ENCODE results near the gene EIF2B4. TPM values are rescaled to one million over a fixed set of nuclear protein-coding genes. Genes with fewer than 3 reads are reported as not detected.

Gene EIF2B4
- total RNA-seq, 1 experiment from 2014 or later = 50.1 TPM

DNA sequence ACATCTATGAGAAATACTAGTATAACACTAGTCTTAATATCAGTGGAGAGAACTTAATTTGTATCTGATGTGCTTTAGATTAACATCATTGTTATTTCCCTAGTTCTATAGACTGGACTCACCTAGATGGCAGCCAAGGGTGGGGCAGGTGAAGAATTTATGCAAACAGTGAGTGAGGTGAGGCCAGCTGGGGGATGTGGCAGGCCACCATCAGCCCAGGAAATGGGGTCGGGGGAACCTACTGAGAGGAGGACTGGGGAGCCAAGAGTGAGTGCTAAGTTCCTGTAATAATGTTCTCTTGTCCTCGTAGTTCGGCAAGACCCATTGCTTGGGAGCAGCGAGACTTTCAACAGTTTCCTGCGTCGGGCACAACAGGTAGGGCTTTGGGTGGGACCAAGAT, 2.8 kb upstream of the EIF2B4 start:
- CTCF ChIA-PET = interaction anchor here (0.6 kb wide), 1 partner anchor 411 kb away, joined by 3 read pairs; no protein-coding TSS in a partner anchor
- TF ChIP-seq, protein P1, sequence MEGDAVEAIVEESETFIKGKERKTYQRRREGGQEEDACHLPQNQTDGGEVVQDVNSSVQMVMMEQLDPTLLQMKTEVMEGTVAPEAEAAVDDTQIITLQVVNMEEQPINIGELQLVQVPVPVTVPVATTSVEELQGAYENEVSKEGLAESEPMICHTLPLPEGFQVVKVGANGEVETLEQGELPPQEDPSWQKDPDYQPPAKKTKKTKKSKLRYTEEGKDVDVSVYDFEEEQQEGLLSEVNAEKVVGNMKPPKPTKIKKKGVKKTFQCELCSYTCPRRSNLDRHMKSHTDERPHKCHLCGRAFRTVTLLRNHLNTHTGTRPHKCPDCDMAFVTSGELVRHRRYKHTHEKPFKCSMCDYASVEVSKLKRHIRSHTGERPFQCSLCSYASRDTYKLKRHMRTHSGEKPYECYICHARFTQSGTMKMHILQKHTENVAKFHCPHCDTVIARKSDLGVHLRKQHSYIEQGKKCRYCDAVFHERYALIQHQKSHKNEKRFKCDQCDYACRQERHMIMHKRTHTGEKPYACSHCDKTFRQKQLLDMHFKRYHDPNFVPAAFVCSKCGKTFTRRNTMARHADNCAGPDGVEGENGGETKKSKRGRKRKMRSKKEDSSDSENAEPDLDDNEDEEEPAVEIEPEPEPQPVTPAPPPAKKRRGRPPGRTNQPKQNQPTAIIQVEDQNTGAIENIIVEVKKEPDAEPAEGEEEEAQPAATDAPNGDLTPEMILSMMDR (IDR thresholded peaks at IDR 0.05; ENCODE audit: unreplicated experiment) = no peak
- Mint-ChIP-seq H3K4me3 (ENCODE audit: unreplicated experiment) (no peak overlapping the region), H3K36me3 (ENCODE audit: insufficient read depth, unreplicated experiment) (peaks cover 68% of the 10 kb centered on the region), H3K9me3 (ENCODE audit: unreplicated experiment) (no peaks in the 10 kb centered on the region), H3K4me1 (ENCODE audit: insufficient read depth, unreplicated experiment) (peaks cover 21% of the 10 kb centered on the region), H3K27ac (ENCODE audit: low read depth, unreplicated experiment) (no peak overlapping the region), H3K27me3 (ENCODE audit: insufficient read depth, unreplicated experiment) (no peaks in the 10 kb centered on the region)
- DNase-seq (ENCODE audit: unreplicated experiment) = no peak
- POLR2A ChIA-PET = interaction anchor here (0.6 to 7.8 kb wide), 8 partner anchors 7 to 267 kb away, joined by 3 to 148 read pairs (median 14); partner anchors contain the start of genes GTF3C2, MPV17, NRBP1 and PPM1G
- intact Hi-C loops (cut with micrococcal nuclease) = no loop called here
- BruUV-seq (replicated peaks) = no TSS peak

DNA sequence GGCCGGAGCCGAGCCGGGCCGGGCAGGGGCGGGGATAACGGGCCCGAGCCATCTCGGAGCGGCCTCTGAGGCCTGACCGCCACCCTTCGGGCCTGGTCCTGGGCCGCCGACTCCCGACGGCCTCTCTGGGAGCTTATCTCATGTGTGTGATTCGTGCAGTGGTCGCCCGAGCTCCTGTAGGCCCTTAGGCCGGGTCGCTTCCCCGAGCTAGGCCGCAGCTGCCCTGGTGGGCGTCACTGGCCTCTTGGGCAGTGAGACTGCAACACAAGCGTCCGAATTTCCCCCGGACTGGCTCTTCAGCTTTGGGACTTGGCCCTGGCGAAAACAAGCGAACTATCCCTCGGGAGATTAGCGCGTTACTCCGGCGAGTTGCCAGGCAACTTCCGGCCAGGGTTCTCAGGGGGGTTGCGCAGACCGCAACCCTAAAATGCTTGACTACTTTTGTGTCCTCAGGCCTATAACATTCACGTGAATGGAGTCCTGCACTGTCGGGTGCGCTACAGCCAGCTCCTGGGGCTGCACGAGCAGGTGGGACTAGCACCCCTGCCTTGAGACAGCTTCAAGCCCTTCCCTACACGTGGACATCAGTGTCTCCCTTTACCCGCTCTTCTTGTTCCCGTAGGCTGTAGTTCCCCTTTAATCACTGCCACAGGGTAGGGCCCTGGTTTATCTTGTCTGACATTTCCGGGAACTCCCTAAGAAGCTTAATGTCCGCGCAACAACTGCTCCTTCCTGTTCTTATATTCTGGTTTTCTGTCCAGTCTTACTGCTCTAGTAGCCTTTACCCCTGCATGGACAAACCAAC, 880 bp upstream of the EIF2B4 start:
- CTCF ChIA-PET = interaction anchor here (0.5 to 5.7 kb wide), 5 partner anchors 8 to 60 kb away, joined by 3 to 47 read pairs (median 4); partner anchors contain the start of genes GTF3C2, MPV17 and ZNF513
- Mint-ChIP-seq H3K36me3 (ENCODE audit: insufficient read depth, unreplicated experiment) (peaks cover 64% of the 10 kb centered on the region), H3K27ac (ENCODE audit: low read depth, unreplicated experiment) (peak overlapping the region; percentile 81), H3K4me3 (ENCODE audit: unreplicated experiment) (peak overlapping the region; percentile 86), H3K27me3 (ENCODE audit: insufficient read depth, unreplicated experiment) (no peaks in the 10 kb centered on the region), H3K9me3 (ENCODE audit: unreplicated experiment) (no peaks in the 10 kb centered on the region), H3K4me1 (ENCODE audit: insufficient read depth, unreplicated experiment) (peaks cover 21% of the 10 kb centered on the region)
- DNase-seq (ENCODE audit: unreplicated experiment) = peak; percentile 33
- POLR2A ChIA-PET = interaction anchor here (0.6 to 7.8 kb wide), 20 partner anchors 8 to 308 kb away, joined by 3 to 148 read pairs (median 4); partner anchors contain the start of genes ATRAID, CCDC121, GPN1 and GTF3C2
- intact Hi-C loops (cut with micrococcal nuclease) = loop anchor here (1.0 kb wide), 3 partner anchors 9 to 50 kb away; partner anchors contain the start of gene ZNF513
- no TSS peak for BruUV-seq (replicated peaks)
- TF ChIP-seq, protein P1 (IDR thresholded peaks at IDR 0.05; ENCODE audit: unreplicated experiment) = no peak

DNA sequence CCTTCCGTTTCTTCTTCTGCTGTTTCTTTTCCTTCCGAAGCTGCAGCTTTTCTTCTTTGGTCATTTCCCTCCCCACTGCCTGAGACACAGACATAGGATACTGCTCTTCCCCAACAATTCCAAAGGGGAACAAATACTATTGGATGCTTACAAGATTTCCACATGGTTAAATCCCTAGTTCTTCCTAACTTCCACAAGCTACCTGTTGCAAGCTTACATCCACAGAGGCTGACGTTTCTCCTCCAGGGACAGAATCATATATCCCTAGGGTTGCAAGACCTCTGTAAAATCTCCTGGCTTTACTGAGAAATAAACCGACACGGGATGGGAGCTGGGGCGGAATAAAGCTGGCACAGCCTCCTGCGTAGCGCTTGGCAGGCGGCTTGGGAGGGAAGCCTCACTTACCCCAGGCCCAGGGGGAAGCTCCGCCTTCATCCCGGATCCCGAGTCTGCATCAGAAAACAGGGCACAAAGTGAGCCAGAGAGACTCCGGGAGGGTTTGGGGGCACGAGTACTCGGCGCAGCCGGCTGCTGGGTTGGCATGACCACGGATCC, 590 bp downstream of the EIF2B4 start:
- TF ChIP-seq, protein P1 (IDR thresholded peaks at IDR 0.05; ENCODE audit: unreplicated experiment) = no peak
- peaks cover 64% of the 10 kb centered on the region for H3K36me3 Mint-ChIP-seq (ENCODE audit: insufficient read depth, unreplicated experiment)
- H3K4me3 Mint-ChIP-seq (ENCODE audit: unreplicated experiment) = peak overlapping the region; percentile 86
- no peaks in the 10 kb centered on the region for H3K27me3 Mint-ChIP-seq (ENCODE audit: insufficient read depth, unreplicated experiment)
- H3K4me1 Mint-ChIP-seq (ENCODE audit: insufficient read depth, unreplicated experiment) = peaks cover 21% of the 10 kb centered on the region
- POLR2A ChIA-PET = interaction anchor here (0.6 to 7.8 kb wide), 21 partner anchors 9 to 1076 kb away, joined by 3 to 148 read pairs (median 5); partner anchors contain the start of genes CCDC121, GPN1, GTF3C2 and KHK
- CTCF ChIA-PET = interaction anchor here (0.6 to 5.7 kb wide), 15 partner anchors 9 to 941 kb away, joined by 3 to 47 read pairs (median 4); partner anchors contain the start of genes GTF3C2 and MPV17
- H3K27ac Mint-ChIP-seq (ENCODE audit: low read depth, unreplicated experiment) = peak overlapping the region; percentile 81
- H3K9me3 Mint-ChIP-seq (ENCODE audit: unreplicated experiment) = no peaks in the 10 kb centered on the region
- TSS peak; percentile 43 for BruUV-seq (replicated peaks)
- peak; percentile 64 for DNase-seq (ENCODE audit: unreplicated experiment)
- intact Hi-C loops (cut with micrococcal nuclease) = loop anchor here (1.0 kb wide), 3 partner anchors 11 to 48 kb away; partner anchors contain the start of gene ZNF513

DNA sequence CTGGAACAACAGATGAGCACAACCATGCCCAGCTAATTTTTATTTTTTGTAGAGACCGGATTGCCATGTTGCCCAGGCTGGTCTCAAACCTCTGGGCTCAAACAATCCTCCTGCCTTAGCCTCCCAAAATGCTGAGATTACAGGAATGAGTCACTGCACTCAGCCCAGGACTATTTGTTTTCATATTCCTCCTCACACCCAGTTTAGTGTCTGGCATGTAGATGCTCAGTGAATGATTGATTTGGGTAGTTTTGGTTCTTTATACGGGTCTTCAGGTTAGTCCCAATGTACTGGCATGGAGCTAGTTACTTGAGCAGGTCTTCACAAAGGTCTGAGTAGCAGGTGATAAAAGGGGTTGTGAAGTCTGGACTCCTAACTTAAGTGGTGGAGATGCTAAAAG, 6.2 kb downstream of the EIF2B4 start:
- BruUV-seq (replicated peaks) = no TSS peak
- Mint-ChIP-seq H3K27me3 (ENCODE audit: insufficient read depth, unreplicated experiment) (no peaks in the 10 kb centered on the region), H3K36me3 (ENCODE audit: insufficient read depth, unreplicated experiment) (peaks cover 73% of the 10 kb centered on the region), H3K4me1 (ENCODE audit: insufficient read depth, unreplicated experiment) (peaks cover 6% of the 10 kb centered on the region), H3K4me3 (ENCODE audit: unreplicated experiment) (no peak overlapping the region), H3K9me3 (ENCODE audit: unreplicated experiment) (no peaks in the 10 kb centered on the region), H3K27ac (ENCODE audit: low read depth, unreplicated experiment) (no peak overlapping the region)
- CTCF ChIA-PET = no interaction called here
- DNase-seq (ENCODE audit: unreplicated experiment) = no peak
- POLR2A ChIA-PET = interaction anchor here (0.6 kb wide), 1 partner anchor 41 kb away, joined by 3 read pairs; no protein-coding TSS in a partner anchor
- TF ChIP-seq, protein P1 (IDR thresholded peaks at IDR 0.05; ENCODE audit: unreplicated experiment) = no peak
- intact Hi-C loops (cut with micrococcal nuclease) = no loop called here

Measured in MCF 10A (cell line).